Spinal cord (tissue), 10 donors: ENCODE measurements around the gene HECW1. TPM values are rescaled to one million over a fixed set of nuclear protein-coding genes. Genes with fewer than 3 reads are reported as not detected.

Source experiments
- DNase-seq, 6 donors: peaks; one replicate each; pipeline versions ENCODE4 v3.0.0 to v3.0.0-alpha.2; 2013 to 2015; ENCODE audit warnings: low spot score in 6 of 6, low read depth in 4 of 6
- H3K27ac ChIP-seq: one replicate; pipeline ENCODE4 v1.5.1; 2013; ENCODE audit warnings: low read depth, low read length, control low read depth
- H3K27me3 ChIP-seq: one replicate; pipeline ENCODE4 v1.6.1; 2013; ENCODE audit warnings: low read length; ENCODE audit not compliant: control insufficient read depth, insufficient read depth
- H3K36me3 ChIP-seq: one replicate; pipeline ENCODE4 v1.6.1; 2013; ENCODE audit warnings: low read length; ENCODE audit not compliant: control insufficient read depth, insufficient read depth
- H3K4me1 ChIP-seq: one replicate; pipeline ENCODE4 v1.6.1; 2013; ENCODE audit warnings: low read length; ENCODE audit not compliant: control insufficient read depth, insufficient read depth
- H3K4me3 ChIP-seq: one replicate; pipeline ENCODE4 v1.5.1; 2013; ENCODE audit warnings: low read depth, low read length, control low read depth
- H3K9me3 ChIP-seq: one replicate; pipeline ENCODE4 v1.6.1; 2013; ENCODE audit warnings: low read length; ENCODE audit not compliant: control insufficient read depth, insufficient read depth
- WGBS: methylation state at CpG from one replicate; pipeline ENCODE4 v1.1.5; 2013; ENCODE audit warnings: missing lambda C conversion rate; ENCODE audit not compliant: insufficient coverage; 5-methylcytosine and 5-hydroxymethylcytosine counted together
- polyA plus RNA-seq, 2 donors: library from polyadenylated mRNA; unstranded; fragments of 120-200 nt; gene quantifications; one replicate each; pipeline ENCODE4 v1.2.1, GENCODE V29; 2013; ENCODE audit not compliant: insufficient read length in 2 of 2
- total RNA-seq, 2 donors: library from RNA; depleted of rRNA in 1 of 2; stranded (reverse); fragments of 120-200 nt in 1 of 2; fragments of >200 nt in 1 of 2; gene quantifications; one replicate each; pipeline versions ENCODE4 v1.2.3 to v1.2.4, GENCODE V29; 2013 to 2014
- donor health status: healthy.

Gene HECW1
- total and polyA plus RNA-seq, 4 donors = 10.7 to 23.5 (median 18.4) TPM

DNA sequence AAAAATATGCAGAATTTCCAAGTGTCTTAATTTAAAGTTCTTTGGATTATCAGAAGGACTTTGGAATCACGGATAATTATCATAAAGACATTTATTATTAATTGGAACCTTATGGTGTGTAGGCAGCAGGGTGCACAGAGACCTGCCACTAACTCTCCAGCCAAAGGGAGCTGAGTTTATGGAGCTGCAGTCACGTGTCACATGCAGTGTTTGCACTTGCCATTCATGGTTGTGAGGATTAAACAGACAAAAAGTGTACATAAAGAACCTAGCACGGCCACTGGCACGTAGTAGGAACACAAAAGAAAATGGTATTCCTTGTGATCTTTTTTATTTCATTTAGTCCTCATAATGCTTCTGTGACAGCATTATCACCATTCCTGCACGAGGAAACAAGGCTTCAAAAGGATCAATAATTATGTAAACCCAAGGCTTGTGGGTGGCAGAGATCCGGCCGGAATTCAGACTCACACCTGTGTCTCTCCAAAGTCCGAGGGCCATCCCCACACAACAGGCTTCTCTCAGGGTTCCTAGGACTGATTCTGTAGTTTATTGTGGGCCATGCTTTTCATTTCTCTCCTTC is 326.5 kb downstream of the HECW1 start:
- WGBS = 73% methylated on average over 4 of the region's 8 CpGs
- Histone ChIP-seq H3K9me3 (no peaks in the 10 kb centered on the region), H3K4me1 (peaks cover 3% of the 10 kb centered on the region), H3K4me3 (no peak overlapping the region), H3K36me3 (no peaks in the 10 kb centered on the region), H3K27ac (no peak overlapping the region), H3K27me3 (no peaks in the 10 kb centered on the region)
- no peak for DNase-seq

DNA sequence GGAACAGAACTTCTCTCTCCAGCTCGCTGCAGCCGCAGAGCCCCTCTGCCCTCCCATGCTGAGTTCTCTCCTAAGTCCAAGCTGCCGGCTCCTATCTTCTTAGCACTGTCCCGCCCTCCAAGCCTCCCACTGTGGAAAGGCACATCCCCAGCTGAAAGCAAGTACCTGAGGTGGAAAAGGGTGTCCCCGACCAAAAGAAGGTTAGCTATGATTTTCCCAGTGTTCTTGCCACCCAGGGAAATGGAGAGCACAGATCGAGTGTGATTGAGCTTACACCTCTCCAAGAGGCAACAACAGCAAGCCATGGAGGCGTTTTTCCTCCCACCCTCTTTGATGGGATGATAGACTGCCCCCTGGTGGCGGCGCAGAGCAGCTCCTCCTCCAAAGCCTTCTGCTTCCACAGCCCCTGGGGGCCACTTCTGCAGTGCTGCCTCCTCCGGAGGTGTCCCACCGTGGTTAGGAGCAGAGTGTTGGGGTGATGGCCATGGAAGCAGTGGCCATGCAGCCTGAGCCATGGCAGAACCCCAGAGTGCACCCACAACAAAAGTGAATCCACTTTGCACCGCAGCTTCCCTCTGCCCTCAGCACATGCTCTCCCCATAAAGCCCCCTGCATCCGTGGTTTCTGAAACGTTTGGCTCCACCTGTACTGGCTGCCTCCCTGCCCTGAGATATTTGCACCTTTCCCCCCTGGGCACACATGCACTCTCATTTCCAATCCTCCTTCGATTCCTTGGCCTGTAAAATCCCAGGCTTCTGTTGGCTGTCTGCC is 327.4 kb downstream of the HECW1 start:
- 54% methylated on average over 12 of the region's 15 CpGs for WGBS
- DNase-seq = peak in 2 of 6 donors; percentile 30 to 43
- Histone ChIP-seq H3K27ac (no peak overlapping the region), H3K36me3 (peaks cover 8% of the 10 kb centered on the region), H3K4me1 (peaks cover 3% of the 10 kb centered on the region), H3K4me3 (no peak overlapping the region), H3K9me3 (no peaks in the 10 kb centered on the region), H3K27me3 (no peaks in the 10 kb centered on the region)

DNA sequence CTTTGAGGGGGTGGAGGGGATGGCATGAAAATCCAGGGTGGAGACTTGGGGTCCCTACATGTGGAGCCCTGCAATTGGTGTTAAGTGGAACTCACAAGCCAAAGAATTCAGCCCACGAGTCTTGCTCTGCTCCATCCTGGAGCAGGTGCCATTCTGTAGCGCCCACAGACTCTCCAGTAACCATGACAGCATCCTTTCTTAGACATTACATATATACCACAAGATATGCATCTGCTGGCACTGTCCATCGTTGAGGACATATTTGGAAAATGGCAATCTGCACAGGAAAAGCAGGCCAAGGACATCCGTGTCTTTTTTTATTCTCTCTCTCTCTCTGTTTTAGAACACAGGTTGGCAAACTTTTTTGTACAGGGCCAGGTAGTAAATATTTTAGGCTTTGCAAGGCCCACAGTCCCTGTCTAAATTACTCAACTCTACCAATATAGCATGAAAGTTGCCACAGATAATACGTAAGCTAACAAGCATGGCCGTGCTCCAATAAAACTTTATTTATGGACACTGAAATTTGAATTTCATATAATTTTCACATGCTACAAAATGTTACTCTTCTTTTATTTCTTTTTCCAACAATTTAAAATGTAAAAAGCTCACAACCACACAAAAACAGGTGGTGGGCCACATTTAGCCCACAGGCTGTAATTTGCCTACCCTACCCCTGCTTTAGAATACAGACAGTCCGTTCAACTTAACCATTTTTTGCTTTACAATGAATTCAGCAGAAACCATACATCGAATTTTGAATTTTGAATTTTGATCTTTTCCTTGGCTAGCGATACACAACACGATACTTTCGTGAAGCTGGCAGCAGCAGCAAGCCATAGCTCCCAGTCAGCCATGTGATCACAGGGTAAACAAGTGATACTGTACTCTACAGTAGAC is 329.0 kb downstream of the HECW1 start:
- Histone ChIP-seq H3K4me3 (no peak overlapping the region), H3K4me1 (peaks cover 3% of the 10 kb centered on the region), H3K36me3 (peaks cover 15% of the 10 kb centered on the region), H3K27me3 (no peaks in the 10 kb centered on the region), H3K27ac (no peak overlapping the region), H3K9me3 (no peaks in the 10 kb centered on the region)
- DNase-seq = peak in 1 of 6 donors; percentile 75
- 93% methylated on average over 6 of the region's 11 CpGs for WGBS

DNA sequence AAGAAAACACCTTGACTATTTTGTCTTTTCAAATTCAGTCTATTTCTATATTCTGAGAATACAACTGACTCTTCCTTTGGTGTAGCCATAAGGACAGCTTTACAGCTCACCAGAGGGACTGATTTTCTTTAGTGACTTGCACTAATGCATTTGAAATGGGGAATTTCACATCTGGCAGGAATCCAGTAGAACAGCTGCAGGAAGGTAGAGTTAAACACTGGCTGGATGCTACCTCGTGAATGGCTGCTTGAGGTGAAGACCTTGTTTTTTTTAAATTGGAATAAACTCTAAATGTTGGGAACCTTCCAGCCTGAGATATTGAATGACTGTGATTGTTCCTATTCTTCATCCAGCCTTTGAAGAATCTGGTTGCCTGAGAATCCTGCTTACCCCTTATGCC is 330.9 kb downstream of the HECW1 start:
- DNase-seq = peak in 2 of 6 donors; percentile 20 to 69
- no peaks in the 10 kb centered on the region for H3K27me3 ChIP-seq
- 17% methylated on average over 1 of the region's 1 CpG for WGBS

DNA sequence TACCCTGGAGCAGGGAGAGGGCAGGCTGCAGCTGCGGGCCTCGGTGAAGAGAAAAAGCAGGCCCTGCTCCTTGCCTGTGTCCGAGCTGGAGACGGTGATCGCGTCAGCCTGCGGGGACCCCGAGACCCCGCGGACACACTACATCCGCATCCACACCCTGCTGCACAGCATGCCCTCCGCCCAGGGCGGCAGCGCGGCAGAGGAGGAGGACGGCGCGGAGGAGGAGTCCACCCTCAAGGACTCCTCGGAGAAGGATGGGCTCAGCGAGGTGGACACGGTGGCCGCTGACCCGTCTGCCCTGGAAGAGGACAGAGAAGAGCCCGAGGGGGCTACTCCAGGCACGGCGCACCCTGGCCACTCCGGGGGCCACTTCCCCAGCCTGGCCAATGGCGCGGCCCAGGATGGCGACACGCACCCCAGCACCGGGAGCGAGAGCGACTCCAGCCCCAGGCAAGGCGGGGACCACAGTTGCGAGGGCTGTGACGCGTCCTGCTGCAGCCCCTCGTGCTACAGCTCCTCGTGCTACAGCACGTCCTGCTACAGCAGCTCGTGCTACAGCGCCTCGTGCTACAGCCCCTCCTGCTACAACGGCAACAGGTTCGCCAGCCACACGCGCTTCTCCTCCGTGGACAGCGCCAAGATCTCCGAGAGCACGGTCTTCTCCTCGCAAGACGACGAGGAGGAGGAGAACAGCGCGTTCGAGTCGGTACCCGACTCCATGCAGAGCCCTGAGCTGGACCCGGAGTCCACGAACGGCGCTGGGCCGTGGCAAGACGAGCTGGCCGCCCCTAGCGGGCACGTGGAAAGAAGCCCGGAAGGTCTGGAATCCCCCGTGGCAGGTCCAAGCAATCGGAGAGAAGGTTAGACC is 332.5 kb downstream of the HECW1 start:
- no peaks in the 10 kb centered on the region for H3K27me3 ChIP-seq
- WGBS = 95% methylated on average over 72 of the region's 72 CpGs
- no peak overlapping the region for H3K4me3 ChIP-seq
- H3K36me3 ChIP-seq = peaks cover 15% of the 10 kb centered on the region
- no peak for DNase-seq
- no peaks in the 10 kb centered on the region for H3K9me3 ChIP-seq
- peaks cover 1% of the 10 kb centered on the region for H3K4me1 ChIP-seq
- H3K27ac ChIP-seq = no peak overlapping the region

More for the DNA sequence above, 330.9 kb downstream of the HECW1 start:
- peaks cover 3% of the 10 kb centered on the region for H3K4me1 ChIP-seq
- no peaks in the 10 kb centered on the region for H3K9me3 ChIP-seq
- peaks cover 15% of the 10 kb centered on the region for H3K36me3 ChIP-seq
- no peak overlapping the region for H3K4me3 ChIP-seq
- H3K27ac ChIP-seq = no peak overlapping the region

DNA sequence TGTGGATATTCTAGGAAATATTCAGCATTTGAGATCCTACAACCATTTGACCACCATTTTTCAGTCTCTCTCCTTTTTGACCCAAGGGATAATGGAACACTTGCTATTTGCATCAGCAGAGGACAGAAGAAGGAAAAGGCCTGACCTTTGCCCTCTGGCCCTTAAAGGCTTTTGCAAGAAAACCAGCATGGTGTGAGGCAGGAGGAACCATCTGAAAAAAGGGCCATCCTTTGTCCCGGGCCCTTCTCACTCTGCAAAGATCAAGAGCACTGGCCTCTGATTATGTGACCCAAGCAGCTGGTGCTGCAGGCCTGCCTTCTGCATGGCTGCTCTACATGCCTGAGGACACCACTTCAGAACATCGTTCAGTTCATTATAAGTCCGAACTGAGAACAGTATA is 337.1 kb downstream of the HECW1 start:
- Histone ChIP-seq H3K36me3 (peaks cover 9% of the 10 kb centered on the region), H3K27ac (no peak overlapping the region), H3K4me3 (no peak overlapping the region), H3K27me3 (no peaks in the 10 kb centered on the region), H3K9me3 (no peaks in the 10 kb centered on the region), H3K4me1 (no peaks in the 10 kb centered on the region)
- DNase-seq = no peak
- WGBS = 14% methylated on average over 1 of the region's 3 CpGs

DNA sequence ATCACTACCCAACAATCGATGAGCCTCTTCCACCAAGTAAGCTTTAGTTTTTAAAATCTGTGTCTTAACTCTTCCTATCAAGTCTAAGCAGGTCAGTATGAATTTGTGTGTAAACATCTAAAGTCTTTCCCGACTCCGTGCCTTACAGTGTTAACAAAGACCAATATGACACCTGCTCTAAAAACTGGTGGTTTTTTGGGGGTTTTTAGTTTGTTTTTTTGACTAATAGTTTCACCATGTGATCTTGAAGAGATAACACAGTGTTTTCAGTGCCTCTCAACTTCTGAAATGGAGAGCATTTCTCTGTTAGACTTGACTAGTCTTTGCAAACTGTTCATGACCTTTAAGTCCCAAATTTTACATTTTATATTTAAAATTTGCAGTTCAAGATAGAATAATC is 338.4 kb downstream of the HECW1 start:
- no CpG with 5 or more reads among the region's 3 CpGs for WGBS
- no peaks in the 10 kb centered on the region for H3K4me1 ChIP-seq
- H3K4me3 ChIP-seq = no peak overlapping the region
- no peaks in the 10 kb centered on the region for H3K9me3 ChIP-seq
- DNase-seq = no peak
- H3K27ac ChIP-seq = no peak overlapping the region
- H3K27me3 ChIP-seq = no peaks in the 10 kb centered on the region
- H3K36me3 ChIP-seq = no peaks in the 10 kb centered on the region

DNA sequence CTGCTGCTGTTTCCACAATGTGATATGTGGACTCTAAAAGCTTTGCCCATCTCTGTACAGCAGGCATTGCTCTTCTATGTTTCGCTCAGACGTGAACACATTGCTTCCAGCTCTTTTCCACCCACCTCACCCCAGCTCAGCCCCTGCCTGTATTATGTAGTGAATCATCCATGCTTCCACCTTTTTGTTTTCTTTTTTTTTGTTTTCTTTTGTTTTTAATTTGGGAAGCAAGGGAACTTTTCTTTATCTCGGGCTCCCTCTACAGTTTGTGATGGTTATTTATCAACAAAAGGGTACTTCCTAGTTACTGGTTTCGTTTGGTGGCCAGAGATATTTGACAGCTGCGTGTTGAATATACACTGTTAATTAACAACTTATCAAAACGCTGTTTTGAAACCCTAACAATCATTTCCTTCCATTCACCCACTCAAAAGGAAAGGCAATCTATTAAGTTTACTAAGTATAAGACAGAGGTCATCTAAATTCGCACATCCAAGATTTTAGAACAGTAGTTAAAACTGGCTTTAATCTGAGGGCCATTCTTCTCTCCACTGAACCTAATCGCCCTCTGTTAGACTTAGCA is 342.6 kb downstream of the HECW1 start:
- no peaks in the 10 kb centered on the region for H3K9me3 ChIP-seq
- no peaks in the 10 kb centered on the region for H3K4me1 ChIP-seq
- no peak overlapping the region for H3K4me3 ChIP-seq
- no CpG with 5 or more reads among the region's 8 CpGs for WGBS
- H3K36me3 ChIP-seq = peaks cover 7% of the 10 kb centered on the region
- no peak overlapping the region for H3K27ac ChIP-seq
- H3K27me3 ChIP-seq = no peaks in the 10 kb centered on the region
- DNase-seq = peak; percentile 29 to 91 (median 46)

DNA sequence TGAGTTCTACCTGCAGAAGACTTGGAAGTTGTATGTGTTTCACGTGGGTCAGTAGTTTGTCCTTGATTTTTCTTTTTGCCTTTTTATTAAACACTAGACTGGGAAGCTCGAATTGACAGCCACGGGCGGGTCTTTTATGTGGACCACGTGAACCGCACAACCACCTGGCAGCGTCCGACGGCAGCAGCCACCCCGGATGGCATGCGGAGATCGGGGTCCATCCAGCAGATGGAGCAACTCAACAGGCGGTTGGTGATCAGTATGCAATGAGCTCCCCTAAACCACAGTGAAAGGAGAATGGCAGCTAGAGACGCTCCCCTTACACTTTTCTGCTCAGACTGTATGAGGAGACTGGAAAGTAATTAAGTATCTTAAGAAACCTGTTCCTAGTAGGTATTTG is 343.8 kb downstream of the HECW1 start:
- no peak overlapping the region for H3K4me3 ChIP-seq
- WGBS = 50% methylated on average over 11 of the region's 14 CpGs
- no peaks in the 10 kb centered on the region for H3K27me3 ChIP-seq
- H3K36me3 ChIP-seq = peaks cover 9% of the 10 kb centered on the region
- no peaks in the 10 kb centered on the region for H3K4me1 ChIP-seq
- no peaks in the 10 kb centered on the region for H3K9me3 ChIP-seq
- no peak for DNase-seq
- no peak overlapping the region for H3K27ac ChIP-seq
